ENCODE data around the gene AKAP14.

DNA sequence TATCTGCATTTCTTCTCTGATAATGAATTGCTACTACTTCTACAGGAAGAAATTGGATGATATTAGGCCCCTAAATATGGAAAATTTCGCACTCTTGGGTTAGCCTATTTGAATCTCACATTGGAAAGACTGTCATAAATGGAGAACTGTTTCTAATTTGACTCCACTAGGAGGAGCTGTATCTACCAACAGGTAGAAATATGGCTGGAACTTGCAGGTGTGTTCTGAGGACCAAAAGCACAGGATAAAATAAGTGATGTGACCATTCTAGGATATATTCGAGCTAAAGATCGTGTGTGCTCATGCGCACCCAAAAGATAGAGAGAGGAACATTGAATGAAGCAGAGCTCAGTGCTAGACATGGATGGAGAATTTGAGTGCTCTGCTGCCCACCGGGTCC is 52.7 kb downstream of the AKAP14 start:
- no peak for TF ChIP-seq POLR2AphosphoS5 (IDR thresholded peaks at IDR 0.05)
- TF ChIP-seq POLR2A (IDR thresholded peaks at IDR 0.05), result no peak
- TF ChIP-seq, protein P1, sequence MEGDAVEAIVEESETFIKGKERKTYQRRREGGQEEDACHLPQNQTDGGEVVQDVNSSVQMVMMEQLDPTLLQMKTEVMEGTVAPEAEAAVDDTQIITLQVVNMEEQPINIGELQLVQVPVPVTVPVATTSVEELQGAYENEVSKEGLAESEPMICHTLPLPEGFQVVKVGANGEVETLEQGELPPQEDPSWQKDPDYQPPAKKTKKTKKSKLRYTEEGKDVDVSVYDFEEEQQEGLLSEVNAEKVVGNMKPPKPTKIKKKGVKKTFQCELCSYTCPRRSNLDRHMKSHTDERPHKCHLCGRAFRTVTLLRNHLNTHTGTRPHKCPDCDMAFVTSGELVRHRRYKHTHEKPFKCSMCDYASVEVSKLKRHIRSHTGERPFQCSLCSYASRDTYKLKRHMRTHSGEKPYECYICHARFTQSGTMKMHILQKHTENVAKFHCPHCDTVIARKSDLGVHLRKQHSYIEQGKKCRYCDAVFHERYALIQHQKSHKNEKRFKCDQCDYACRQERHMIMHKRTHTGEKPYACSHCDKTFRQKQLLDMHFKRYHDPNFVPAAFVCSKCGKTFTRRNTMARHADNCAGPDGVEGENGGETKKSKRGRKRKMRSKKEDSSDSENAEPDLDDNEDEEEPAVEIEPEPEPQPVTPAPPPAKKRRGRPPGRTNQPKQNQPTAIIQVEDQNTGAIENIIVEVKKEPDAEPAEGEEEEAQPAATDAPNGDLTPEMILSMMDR (IDR thresholded peaks at IDR 0.05), result no peak
- no peak for TF ChIP-seq EP300 (IDR thresholded peaks at IDR 0.05)

All from stomach (tissue), 4 donors.